ES-I3 (cell line): ENCODE results near the gene PHKA1.
"Not testable (repeated sequence)": the region's sequence is repeated elsewhere in the genome, so short reads cannot be mapped to it uniquely, and the experiment has no call there.

Source experiments
- H3K36me3 ChIP-seq: 2 replicates; pipeline ENCODE4 v1.6.1; 2013; ENCODE audit warnings: mild to moderate bottlenecking, low read length, control low read depth, moderate library complexity; ENCODE audit not compliant: insufficient read depth
- H3K4me1 ChIP-seq: 2 replicates; pipeline ENCODE4 v1.6.1; 2013; ENCODE audit warnings: mild to moderate bottlenecking, control low read depth, low read length; ENCODE audit not compliant: insufficient read depth
- H3K9ac ChIP-seq: 2 replicates; pipeline ENCODE4 v1.6.1; 2013; ENCODE audit warnings: low read depth, mild to moderate bottlenecking, low read length, moderate library complexity
- H3K9me3 ChIP-seq: 2 replicates; pipeline ENCODE4 v1.6.1; 2013; ENCODE audit warnings: mild to moderate bottlenecking, low read length, moderate library complexity; ENCODE audit not compliant: control insufficient read depth, insufficient read depth

The PHKA1 gene

DNA sequence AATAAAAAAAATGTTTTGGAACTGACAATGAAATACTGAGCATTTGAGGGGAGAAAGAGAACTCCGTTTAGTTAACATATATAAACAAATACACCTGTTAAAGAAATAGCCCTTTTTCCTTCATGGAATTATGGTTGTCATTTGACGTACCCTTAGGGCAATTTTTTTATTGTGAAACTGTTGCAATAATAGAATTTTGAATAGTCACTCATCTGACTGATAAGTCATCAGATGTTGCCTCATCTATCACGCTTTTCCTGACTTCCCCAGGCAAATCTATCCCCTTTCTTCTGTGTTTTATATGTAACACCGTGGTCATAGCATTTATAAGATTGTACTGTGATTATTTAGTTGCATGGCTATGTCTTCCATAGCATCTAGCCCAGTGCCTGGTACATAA is 72.5 kb downstream of the PHKA1 start:
- Histone ChIP-seq H3K4me1 (no peaks in the 10 kb centered on the region), H3K36me3 (no peaks in the 10 kb centered on the region), H3K9me3 (no peaks in the 10 kb centered on the region), H3K9ac (no peak overlapping the region)

DNA sequence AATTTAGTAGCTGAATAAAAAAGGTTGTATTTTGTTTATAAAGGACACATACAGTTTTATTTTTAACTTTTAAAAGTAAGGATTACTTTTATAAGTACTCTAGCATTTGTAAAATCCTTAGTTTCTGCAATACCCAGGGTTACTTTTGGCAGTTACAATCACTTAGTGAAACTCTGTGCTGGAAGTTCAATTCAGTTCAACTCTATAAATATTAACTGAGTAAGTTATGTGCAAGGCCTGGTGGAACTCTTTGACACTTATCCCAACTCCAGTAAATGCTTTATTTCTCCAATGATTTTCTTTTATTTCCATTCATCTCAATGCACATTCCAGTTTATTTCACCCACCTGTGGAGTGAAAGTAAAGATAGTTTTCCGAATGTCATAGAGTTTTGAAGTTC is 78.2 kb downstream of the PHKA1 start:
- Histone ChIP-seq H3K9me3 (no peaks in the 10 kb centered on the region), H3K36me3 (no peaks in the 10 kb centered on the region), H3K4me1 (no peaks in the 10 kb centered on the region), H3K9ac (no peak overlapping the region)

DNA sequence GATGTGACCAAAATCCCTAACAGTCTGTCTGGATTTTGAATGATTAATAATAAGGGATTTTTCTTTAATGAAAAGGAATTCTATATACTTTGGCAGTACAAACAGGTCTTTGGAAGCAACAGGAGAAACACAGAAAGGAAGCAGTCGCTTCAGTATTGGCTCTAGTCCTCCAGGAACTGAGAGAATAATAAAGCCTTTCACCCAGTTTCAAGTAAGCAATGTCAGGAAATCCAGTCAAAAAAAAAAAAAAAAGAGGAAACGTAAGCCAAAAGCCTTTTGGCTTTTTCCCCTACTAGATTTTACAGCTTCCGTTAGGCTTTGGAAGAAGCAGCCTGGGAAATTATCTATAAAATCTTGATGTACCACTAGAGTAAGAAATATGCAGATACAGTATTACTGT is 79.8 kb downstream of the PHKA1 start:
- H3K36me3 ChIP-seq, result no peaks in the 10 kb centered on the region
- H3K9ac ChIP-seq, result no peak overlapping the region
- no peaks in the 10 kb centered on the region for H3K4me1 ChIP-seq
- no peaks in the 10 kb centered on the region for H3K9me3 ChIP-seq

DNA sequence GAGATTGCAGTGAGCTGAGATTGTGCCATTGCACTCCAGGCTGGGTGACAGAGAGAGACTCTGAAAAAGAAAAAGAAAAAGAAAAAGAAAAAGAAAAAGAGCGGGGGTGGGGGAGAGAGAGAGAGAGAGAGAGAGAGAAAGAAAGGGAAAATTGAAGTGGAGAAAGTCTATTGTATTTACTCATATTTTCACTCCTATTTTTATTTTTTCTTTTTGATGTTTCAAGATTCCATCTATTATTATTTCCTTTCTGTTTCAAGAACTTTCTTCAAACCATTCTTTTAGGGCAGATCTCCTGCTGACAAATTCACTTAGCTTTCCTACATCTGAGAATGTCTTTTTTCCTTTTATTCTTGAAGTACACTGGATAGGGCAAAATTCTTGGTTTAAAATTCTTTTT is 83.9 kb downstream of the PHKA1 start:
- no peaks in the 10 kb centered on the region for H3K4me1 ChIP-seq
- H3K9ac ChIP-seq, result no peak overlapping the region
- H3K9me3 ChIP-seq, result no peaks in the 10 kb centered on the region

DNA sequence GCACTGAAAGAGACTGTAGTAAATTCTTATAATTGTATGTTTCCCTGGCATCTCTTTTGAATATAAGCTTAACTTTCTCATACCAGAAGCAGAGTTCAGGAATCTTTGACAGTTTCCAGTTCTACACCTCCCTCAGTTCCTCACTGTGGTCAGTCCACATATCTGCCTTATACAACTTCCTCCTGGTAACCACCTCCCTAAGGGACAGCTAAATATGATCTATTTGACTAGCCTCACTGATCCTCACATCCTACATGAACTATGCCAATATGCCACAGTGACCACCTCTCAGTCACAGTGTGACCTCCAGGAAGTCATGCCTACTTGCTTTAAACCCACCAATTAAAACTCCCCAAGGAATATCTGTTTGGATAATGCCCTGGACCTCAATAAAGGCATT is 89.9 kb downstream of the PHKA1 start:
- peaks cover 3% of the 10 kb centered on the region; the same call in 1 of the 2 replicates for H3K36me3 ChIP-seq
- H3K9me3 ChIP-seq, result no peaks in the 10 kb centered on the region
- H3K4me1 ChIP-seq, result no peaks in the 10 kb centered on the region; the same call in 1 of the 2 replicates
- H3K9ac ChIP-seq, result no peak overlapping the region

More for the DNA sequence above, 83.9 kb downstream of the PHKA1 start:
- H3K36me3 ChIP-seq, result peaks cover 3% of the 10 kb centered on the region; the same call in 1 of the 2 replicates

DNA sequence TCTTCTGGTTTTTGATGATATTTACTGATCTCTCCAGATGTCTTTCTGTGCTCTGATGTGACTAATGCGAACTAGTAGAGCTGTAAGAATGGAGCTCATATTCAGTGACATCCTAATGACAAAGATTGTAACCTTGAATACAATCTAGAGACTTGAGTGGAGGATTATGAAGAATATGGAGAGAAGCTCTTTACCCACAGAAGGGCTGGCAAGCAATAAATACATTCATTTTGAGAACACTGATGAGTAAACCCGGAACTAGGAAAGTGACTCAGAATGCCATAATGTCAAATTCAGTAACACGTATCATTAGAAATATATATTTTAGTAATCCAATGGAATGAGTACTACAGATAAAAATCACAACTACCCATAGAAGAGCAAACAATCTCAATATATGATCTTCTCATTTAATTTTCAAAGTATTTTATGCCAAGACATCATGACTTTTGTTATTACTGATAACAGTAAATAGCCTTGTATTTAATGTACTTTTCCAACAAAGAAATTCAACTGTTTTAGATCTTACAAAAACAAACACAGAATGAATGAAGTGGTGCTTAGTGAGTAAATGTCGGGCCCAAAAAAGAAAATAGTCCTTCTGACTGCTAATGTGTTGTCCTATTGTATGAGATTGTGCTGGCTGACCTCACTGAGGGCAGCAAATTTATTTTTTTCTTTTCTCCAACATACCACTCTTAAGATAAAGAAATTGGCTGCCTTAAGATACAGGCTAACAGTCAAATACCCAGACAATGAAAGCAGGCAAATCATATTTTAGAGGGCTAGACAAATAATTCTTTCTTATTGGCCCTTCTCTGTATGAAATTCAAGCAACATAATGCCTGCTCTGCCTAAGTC is 92.3 kb downstream of the PHKA1 start:
- no peak overlapping the region for H3K9ac ChIP-seq
- peaks cover 1% of the 10 kb centered on the region; the same call in 1 of the 2 replicates for H3K36me3 ChIP-seq
- H3K4me1 ChIP-seq, result no peaks in the 10 kb centered on the region; the same call in 1 of the 2 replicates
- H3K9me3 ChIP-seq, result no peaks in the 10 kb centered on the region

DNA sequence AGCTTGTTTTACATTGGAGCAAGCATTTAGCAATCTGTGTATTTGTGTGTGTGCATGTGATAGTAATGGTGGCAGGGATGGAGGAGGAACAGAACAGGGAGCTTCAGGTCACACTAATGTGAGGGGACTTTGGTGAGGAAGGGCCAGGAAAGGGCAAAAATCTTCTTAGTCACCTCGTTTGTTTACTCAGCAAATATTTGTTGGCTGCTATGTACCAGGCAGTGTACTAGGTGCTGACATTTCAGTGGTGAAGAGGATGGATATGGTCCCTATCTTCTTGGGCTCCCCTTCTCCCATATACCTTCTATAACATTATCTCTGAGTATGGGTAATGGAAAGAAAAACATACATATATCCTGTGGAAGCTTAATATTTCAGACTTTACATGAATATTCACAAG is 92.9 kb downstream of the PHKA1 start:
- Histone ChIP-seq H3K4me1 (no peaks in the 10 kb centered on the region; the same call in 1 of the 2 replicates), H3K36me3 (no peaks in the 10 kb centered on the region), H3K9me3 (no peaks in the 10 kb centered on the region), H3K9ac (no peak overlapping the region)

DNA sequence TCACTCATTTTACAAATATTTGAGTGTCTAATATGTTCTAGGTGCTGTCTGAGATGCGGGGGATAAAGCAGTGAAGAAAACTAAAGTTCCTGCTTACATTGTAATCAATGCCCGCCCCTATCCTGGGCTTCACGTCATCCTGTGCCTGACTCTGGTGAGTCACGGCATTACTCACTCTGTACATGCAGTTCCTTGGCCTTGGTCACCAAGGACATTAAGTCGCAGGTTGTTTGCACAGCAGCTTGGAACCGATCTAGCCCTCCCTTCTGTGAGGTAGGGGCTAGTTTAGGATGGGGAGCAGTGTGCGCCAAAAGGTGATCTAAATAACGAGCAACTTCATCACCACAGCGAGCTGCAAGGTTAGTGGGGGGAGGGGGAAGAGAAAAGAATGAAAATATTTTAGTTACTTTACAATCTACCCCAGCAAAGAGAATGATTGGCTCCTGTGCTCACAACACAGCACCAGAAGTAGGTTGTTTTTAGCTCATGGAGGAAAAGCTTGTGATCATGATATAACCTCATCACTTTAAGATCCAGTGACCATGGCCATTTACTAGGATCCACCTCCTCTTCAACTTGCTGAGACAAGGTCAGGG is 93.5 kb downstream of the PHKA1 start:
- H3K9me3 ChIP-seq, result no peaks in the 10 kb centered on the region
- H3K4me1 ChIP-seq, result no peaks in the 10 kb centered on the region; the same call in 1 of the 2 replicates
- H3K36me3 ChIP-seq, result no peaks in the 10 kb centered on the region
- H3K9ac ChIP-seq, result no peak overlapping the region

DNA sequence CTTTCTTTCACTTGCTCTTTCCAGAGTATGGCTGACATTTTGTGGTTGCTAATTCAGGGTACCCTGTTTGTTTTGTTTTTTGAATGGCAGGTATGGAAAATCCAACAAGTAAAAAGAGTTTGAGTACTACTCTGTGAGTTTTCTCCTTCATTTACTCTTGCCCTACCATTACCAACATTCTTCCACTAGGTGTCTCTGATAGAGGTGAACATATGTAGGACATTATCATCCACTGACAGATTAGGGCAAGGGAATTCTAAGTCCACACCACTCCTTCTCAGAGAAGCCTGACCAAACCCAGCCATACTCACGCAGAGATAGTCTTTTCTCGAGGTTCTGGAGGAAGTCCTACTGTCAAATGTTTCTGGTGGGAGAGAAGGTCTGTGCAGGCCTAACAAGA is 104.8 kb downstream of the PHKA1 start:
- Histone ChIP-seq H3K9me3 (no peaks in the 10 kb centered on the region), H3K9ac (no peak overlapping the region), H3K4me1 (no peaks in the 10 kb centered on the region), H3K36me3 (no peaks in the 10 kb centered on the region; the same call in 1 of the 2 replicates)

DNA sequence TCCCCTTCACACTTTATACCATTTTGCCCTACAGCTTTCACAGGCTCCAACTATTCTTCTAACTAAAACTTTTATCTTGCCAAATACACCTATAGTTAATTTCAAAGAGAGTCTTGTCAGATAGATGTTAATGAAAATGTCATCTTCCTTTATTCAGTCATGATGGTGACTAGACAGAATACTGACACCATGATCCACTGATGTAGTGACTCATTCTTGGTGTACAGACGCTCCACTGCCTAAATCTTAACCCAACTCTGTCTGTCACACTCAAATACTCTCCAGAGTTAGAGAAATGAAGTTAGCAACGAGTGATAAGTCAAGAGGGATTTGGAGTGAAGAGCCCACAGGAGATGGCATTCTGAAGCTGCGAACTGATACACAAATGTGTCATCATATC is 109.4 kb downstream of the PHKA1 start:
- no peak overlapping the region for H3K9ac ChIP-seq
- no peaks in the 10 kb centered on the region; the same call in 1 of the 2 replicates for H3K36me3 ChIP-seq
- H3K9me3 ChIP-seq, result no peaks in the 10 kb centered on the region
- no peaks in the 10 kb centered on the region for H3K4me1 ChIP-seq

DNA sequence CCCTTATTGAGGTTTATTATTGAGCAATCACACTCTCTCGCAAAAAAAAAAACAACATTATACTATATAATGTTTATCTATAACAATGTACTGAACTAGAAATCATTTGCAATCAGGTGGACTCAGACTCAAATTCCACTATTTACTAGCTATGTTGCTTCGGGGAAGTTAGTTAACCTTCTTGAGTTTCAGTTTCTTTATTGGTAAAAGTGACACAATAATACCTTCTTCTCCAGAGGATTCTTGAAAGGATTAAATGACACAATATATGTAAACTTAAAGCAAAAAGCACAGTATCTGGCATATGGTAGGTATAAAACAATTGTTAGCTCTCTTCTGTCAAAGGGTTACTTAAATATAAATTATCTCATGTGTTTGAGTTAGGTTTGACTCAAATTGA is 110.0 kb downstream of the PHKA1 start:
- Histone ChIP-seq H3K4me1 (no peaks in the 10 kb centered on the region), H3K9ac (no peak overlapping the region)

DNA sequence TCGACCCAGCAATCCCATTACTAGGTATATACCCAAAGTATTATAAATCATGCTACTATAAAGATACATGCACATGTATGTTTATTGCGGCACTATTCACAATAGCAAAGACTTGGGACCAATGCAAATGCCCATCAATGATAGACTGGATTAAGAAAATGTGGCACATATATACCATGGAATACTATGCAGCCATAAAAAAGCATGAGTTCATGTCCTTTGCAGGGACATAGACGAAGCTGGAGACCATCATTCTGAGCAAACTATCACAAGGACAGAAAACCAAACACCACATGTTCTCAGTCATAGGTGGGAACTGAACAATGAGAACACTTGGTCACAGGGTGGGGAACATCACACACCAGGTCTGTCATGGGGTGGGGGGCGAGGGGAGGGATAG is 123.1 kb downstream of the PHKA1 start:
- H3K36me3 ChIP-seq, result not testable (repeated sequence)

More for the DNA sequence above, 110.0 kb downstream of the PHKA1 start:
- no peaks in the 10 kb centered on the region for H3K9me3 ChIP-seq
- no peaks in the 10 kb centered on the region; the same call in 1 of the 2 replicates for H3K36me3 ChIP-seq

DNA sequence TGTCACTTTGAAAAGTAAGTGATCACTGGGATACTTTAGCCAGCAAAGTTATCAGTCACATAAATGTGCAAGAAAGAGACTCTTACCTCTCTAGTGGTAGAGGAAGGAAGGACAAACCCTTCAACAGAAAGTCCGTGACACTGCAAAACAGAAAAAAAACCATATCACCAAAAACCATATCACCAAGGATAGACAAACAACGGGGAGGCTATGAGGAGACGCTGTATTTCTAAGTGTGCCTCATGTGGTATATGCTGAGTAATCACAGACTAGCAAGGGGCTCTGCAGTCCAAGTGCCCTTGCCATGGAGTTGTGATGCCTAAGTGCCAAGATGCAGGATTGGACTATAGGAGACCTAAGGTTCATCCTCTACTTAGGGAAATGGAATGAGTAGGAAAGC is 129.9 kb downstream of the PHKA1 start:
- Histone ChIP-seq H3K9me3 (no peaks in the 10 kb centered on the region), H3K36me3 (no peaks in the 10 kb centered on the region), H3K4me1 (no peaks in the 10 kb centered on the region), H3K9ac (no peak overlapping the region)

More for the DNA sequence above, 123.1 kb downstream of the PHKA1 start:
- H3K9me3 ChIP-seq, H3K9ac ChIP-seq, H3K4me1 ChIP-seq: not testable (repeated sequence)

DNA sequence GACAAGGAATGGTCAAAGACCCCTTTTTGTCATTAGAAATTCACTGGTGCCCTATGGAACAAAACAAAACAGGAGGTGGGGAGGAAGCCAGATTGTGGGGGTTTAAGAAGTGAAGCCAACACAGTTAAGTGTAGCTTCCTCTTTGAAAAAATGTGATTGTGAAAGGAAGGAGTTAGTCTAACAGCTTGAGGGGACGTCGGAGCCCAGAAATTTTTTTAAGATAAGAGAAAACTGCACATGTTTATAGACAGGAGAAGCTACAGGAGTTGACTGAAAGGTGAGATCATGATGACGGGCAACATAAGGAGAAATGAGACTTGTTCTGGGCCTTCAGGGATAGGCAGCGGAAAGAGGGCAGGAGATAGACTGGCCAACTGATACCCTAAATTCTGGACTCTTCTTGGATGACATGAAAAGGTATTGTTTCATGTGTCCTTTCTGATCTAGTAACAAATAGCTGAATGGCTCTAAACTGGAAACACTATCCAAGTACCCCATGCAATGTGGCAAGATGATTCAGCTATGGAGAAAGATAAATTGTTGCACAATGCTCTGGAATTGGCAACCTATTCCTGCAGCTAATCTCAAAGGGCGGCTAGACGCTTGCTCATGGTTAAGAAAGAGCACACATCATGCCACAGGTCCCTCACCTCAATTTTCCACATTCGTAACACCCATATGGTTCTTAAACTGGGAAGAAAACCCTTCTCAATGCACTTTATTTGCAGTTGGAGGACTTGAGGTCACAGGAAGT is 137.8 kb downstream of the PHKA1 start:
- no peaks in the 10 kb centered on the region for H3K4me1 ChIP-seq
- no peak overlapping the region for H3K9ac ChIP-seq
- H3K36me3 ChIP-seq, result no peaks in the 10 kb centered on the region
- H3K9me3 ChIP-seq, result no peaks in the 10 kb centered on the region
